Nephron progenitor cell (in vitro differentiated cells): ENCODE results near the gene EFNA2.

Experiments used
- DNase-seq: peaks from one replicate; pipeline ENCODE4 v3.0.0; 2021
- H3K27ac Mint-ChIP-seq: 2 replicates; pipeline ENCODE4 v1.8.0; 2021; ENCODE audit warnings: mild to moderate bottlenecking, moderate library complexity, mixed read lengths
- H3K27me3 Mint-ChIP-seq: 2 replicates; pipeline ENCODE4 v1.8.0; 2021; ENCODE audit warnings: mild to moderate bottlenecking, low read depth, mixed read lengths; ENCODE audit not compliant: poor library complexity
- H3K36me3 Mint-ChIP-seq: 2 replicates; pipeline ENCODE4 v1.8.0; 2021; ENCODE audit warnings: low read depth, mixed read lengths
- H3K4me1 Mint-ChIP-seq: 2 replicates; pipeline ENCODE4 v1.8.0; 2021; ENCODE audit warnings: mixed read lengths
- H3K4me3 Mint-ChIP-seq: 2 replicates; pipeline ENCODE4 v1.8.0; 2021; ENCODE audit warnings: mild to moderate bottlenecking, moderate library complexity, mixed read lengths
- H3K9me3 Mint-ChIP-seq: 2 replicates; pipeline ENCODE4 v1.8.0; 2021; ENCODE audit warnings: mild to moderate bottlenecking, moderate library complexity, mixed read lengths
- CTCF ChIP-seq: fragments of 200-600 bp; sonication (generic); IDR thresholded peaks from 2 replicates; pipeline ENCODE4 v1.5.0; 2021; ENCODE audit warnings: antibody characterized with exemption

Gene EFNA2

GRCh38 chr19:1307320-1307719, 21.6 kb downstream of the EFNA2 start:
- Mint-ChIP-seq H3K9me3 (no peaks in the 10 kb centered on the region), H3K36me3 (no peaks in the 10 kb centered on the region), H3K4me3 (no peak overlapping the region), H3K27ac (no peak overlapping the region), H3K27me3 (peaks cover 3% of the 10 kb centered on the region), H3K4me1 (peaks cover 8% of the 10 kb centered on the region)
- no peak for TF ChIP-seq CTCF
- DNase-seq = no peak

GRCh38 chr19:1307755-1308303, 22.2 kb downstream of the EFNA2 start:
- no peak for DNase-seq
- no peak overlapping the region for H3K4me3 Mint-ChIP-seq
- peaks cover 7% of the 10 kb centered on the region for H3K4me1 Mint-ChIP-seq
- no peak overlapping the region for H3K27ac Mint-ChIP-seq
- no peaks in the 10 kb centered on the region for H3K9me3 Mint-ChIP-seq
- no peak for TF ChIP-seq CTCF
- H3K36me3 Mint-ChIP-seq = no peaks in the 10 kb centered on the region
- H3K27me3 Mint-ChIP-seq = peaks cover 3% of the 10 kb centered on the region

GRCh38 chr19:1308718-1309117, 23.0 kb downstream of the EFNA2 start:
- peak overlapping the region; percentile 69 for H3K27ac Mint-ChIP-seq
- peaks cover 6% of the 10 kb centered on the region for H3K27me3 Mint-ChIP-seq
- no peak for DNase-seq
- H3K4me1 Mint-ChIP-seq = peaks cover 3% of the 10 kb centered on the region
- H3K4me3 Mint-ChIP-seq = no peak overlapping the region
- H3K9me3 Mint-ChIP-seq = no peaks in the 10 kb centered on the region
- no peak for TF ChIP-seq CTCF
- no peaks in the 10 kb centered on the region for H3K36me3 Mint-ChIP-seq

GRCh38 chr19:1309977-1310852, 24.5 kb downstream of the EFNA2 start:
- DNase-seq = no peak
- H3K27ac Mint-ChIP-seq = no peak overlapping the region
- TF ChIP-seq CTCF = no peak
- peaks cover 15% of the 10 kb centered on the region for H3K27me3 Mint-ChIP-seq
- no peaks in the 10 kb centered on the region for H3K36me3 Mint-ChIP-seq
- H3K4me1 Mint-ChIP-seq = peaks cover 5% of the 10 kb centered on the region
- no peak overlapping the region for H3K4me3 Mint-ChIP-seq
- H3K9me3 Mint-ChIP-seq = no peaks in the 10 kb centered on the region

GRCh38 chr19:1310853-1311180, 25.1 kb downstream of the EFNA2 start:
- no peak for DNase-seq

More at GRCh38 chr19:1310853-1311180, 25.1 kb downstream of the EFNA2 start:
- Mint-ChIP-seq H3K27me3 (peaks cover 20% of the 10 kb centered on the region), H3K9me3 (no peaks in the 10 kb centered on the region), H3K4me1 (peaks cover 5% of the 10 kb centered on the region), H3K4me3 (no peak overlapping the region), H3K27ac (no peak overlapping the region), H3K36me3 (no peaks in the 10 kb centered on the region)
- TF ChIP-seq CTCF = no peak
